ENCODE results near the gene ASTL.
"Not testable (repeated sequence)": the region's sequence is repeated elsewhere in the genome, so short reads cannot be mapped to it uniquely, and the experiment has no call there.

Gene ASTL

GRCh38 chr2:96146153-96146880, 8.0 kb upstream of the ASTL start:
- peak; percentile 66 to 80 for DNase-seq (ENCODE audit: low read depth in 2 of 2)

- DNase-seq (ENCODE audit: low read depth in 2 of 2): peak in 1 of 2 donors; percentile 29
These were observed 7.5 kb upstream of the ASTL start for GRCh38 chr2:96145848-96146152.

GRCh38 chr2:96145036-96145847, 6.9 kb upstream of the ASTL start, which contains the start of gene DUSP2:
DUSP2 (minus strand) TSS chr2:96145440; CDS start chr2:96145354, 86 bp downstream.
- DNase-seq (ENCODE audit: low read depth in 2 of 2): peak; percentile 87

DNA sequence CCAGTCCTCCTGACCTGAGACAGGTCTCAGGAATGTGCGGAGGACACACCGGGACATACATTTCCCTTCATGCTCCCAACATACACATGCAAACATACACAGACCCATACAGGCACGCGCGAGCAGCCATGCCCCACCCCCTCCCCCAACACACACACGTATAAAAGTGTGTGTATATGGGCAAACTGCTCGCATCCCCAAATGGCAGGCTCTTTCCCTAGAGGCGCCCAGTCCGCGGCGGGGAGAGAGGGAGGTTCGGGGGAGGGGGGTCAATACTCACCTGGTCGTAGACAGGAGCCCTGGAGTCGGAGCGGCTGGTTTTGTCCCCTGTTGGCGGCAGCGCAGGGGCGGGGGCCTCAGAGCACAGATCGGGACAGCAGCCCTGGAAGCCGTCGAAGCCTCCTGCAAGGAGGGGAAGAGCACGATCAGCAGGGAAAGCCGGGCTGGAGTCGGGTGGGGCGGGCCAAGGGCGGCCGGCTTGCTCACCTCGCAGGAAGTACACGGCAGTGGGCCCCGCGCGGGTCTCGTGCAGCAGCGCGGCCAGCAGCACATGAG, 6.3 kb upstream of the ASTL start:
- peak in 1 of 2 donors; percentile 30 for DNase-seq (ENCODE audit: low read depth in 2 of 2)

- no peak for DNase-seq (ENCODE audit: low read depth in 2 of 2)
These were observed 5.7 kb upstream of the ASTL start for GRCh38 chr2:96143848-96144480.

DNA sequence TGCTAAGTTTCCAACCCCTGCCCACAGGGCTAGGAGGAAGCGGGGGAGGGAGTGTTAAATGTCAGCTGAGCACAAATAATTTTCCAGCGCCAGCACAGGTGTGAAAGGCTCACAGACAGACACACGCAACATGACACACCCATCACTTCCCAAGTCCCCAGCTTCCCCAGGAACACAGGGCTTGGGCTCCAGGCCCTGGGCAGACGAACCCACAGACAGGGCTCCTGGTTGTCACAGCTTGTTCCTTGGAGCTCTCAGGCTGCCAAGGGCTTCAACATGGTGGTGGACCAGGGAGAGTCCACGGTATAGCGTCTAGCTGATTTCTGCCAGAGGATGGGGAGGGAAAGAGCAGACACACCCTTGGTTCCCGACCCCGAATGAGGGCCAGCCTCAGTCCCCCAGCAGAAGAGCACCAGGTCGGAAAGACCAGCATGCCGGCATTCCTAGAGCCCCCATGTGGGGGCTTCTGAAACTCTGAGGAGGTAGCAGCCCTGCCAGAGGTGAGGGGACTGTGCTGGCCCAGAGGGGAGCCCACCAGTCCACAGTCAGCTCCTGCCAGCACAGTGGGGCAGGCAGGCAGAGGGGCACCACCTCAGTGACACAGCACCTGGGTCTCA, 5.0 kb upstream of the ASTL start:
- no peak for DNase-seq (ENCODE audit: low read depth in 2 of 2)

- peak; percentile 64 to 68 for DNase-seq (ENCODE audit: low read depth in 2 of 2)
These were observed 4.2 kb upstream of the ASTL start for GRCh38 chr2:96142217-96143113.

DNA sequence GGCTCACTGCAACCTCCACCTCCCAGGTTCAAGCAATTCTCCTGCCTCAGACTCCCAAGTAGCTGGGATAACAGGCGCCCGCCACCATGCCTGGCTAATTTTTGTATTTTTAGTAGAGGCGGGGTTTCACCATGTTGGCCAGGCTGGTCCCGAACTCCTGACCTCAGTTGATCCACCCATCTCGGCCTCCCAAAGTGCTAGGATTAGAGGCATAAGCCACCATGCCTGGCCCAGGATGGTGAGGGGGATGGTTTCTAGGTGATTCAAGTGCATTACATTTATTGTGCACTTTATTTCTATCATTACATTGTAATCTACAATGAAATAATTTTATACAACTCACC, 3.3 kb upstream of the ASTL start:
- not testable (repeated sequence) for DNase-seq (ENCODE audit: low read depth in 2 of 2)

DNA sequence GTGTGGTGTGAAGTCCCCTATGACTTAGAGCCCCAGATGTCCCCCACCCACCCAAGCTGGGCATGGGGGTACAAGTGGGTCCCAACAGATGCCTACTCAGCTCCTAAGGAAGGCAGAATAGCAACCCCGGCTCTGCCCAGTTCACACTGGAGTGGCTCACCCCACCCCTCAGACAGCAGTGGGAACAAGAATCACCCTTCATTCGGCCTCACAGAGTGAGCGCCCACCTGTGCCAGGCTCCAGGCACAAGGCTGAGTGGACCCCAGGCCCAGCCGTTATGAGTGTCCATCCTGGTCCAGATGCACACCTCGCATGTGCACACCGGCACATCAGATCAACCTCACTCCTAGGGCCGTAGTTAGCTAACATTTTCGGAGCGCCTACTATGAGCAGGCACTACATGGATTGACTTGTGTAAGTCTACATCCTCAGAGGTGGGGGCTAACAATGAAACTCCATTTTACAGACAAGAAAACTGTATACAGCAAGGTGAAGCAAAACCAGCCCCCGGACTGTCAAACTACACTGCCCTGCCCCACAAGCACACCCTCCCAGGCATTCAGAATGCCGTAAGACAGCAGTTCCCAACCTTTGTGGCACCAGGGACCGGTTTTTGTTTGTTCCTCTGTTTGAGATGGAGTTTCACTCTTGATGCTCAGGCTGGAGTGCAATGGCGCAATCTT, 2.8 kb upstream of the ASTL start:
- no peak for DNase-seq (ENCODE audit: low read depth in 2 of 2)

DNA sequence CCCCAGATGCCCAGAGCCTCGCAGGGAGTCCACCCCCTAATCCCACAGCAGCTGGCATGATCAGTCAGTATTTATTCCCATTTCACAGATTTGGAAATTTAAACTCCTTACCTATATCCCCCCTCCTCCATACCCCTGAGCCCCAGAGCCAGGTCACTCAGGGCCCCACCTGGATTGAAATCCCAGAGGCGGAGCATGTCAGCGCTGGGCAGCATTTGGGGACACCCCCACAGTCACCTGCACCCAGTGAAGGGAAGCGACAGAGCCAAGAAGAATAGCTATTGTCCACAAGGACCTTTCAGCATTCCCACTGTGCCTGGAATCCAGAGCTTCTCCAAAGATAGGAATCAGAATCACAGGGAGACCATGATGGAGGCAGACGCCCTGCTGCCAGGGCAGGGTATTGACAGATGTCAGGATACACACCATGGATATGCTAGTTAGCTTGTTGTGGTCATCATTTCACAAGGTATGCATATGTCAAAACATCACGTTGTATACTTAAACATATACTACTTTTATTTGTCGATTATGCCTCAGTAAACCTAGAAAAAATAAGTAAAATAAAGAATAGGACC, 968 bp upstream of the ASTL start:
- DNase-seq (ENCODE audit: low read depth in 2 of 2): no peak

- no peak for DNase-seq (ENCODE audit: low read depth in 2 of 2)
These were observed 752 bp downstream of the ASTL start for GRCh38 chr2:96137321-96138178.

- DNase-seq (ENCODE audit: low read depth in 2 of 2): no peak
These were observed 2.1 kb downstream of the ASTL start for GRCh38 chr2:96136129-96136720.

DNA sequence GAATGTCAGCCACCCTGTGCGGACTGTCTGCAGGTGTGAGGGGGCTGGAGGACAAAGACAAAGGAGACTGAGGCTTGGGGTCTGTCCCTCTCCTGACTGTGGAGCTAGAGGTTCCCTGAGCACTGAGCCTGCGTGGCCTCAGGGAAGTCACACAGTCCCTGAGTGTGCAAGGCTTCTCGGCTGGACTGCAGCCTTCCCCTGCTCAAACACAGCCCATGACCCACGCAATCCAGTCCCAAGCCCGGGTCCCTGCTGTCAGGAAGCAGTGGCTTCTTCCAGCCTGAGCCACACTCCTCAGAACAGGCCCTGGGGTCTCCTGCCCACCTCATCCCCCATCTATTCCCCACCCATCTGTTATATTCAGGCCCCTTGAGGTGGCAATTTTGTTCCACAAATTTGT, 2.7 kb downstream of the ASTL start:
- no peak for DNase-seq (ENCODE audit: low read depth in 2 of 2)

DNA sequence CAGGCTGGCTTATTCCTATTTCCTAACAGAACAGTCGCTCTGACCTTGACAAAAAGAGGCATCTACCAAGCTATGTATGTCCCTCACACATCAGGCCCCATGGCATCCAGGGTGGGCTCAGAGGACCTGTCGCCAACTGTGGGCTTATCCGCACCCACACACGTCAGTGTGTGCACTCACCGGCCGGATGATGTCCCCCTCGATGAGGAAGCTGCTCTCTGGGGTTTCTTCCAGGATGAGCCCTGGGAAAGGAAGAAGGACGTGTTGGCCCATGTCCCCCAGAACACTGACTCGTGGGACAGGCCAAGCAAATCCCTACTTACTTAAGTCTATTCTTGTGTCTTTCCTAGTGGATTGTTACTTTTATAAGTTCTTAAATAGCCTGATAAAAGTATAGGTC, 3.1 kb downstream of the ASTL start:
- DNase-seq (ENCODE audit: low read depth in 2 of 2): no peak

- DNase-seq (ENCODE audit: low read depth in 2 of 2): no peak
These were observed 3.9 kb downstream of the ASTL start for GRCh38 chr2:96134421-96134820.

DNA sequence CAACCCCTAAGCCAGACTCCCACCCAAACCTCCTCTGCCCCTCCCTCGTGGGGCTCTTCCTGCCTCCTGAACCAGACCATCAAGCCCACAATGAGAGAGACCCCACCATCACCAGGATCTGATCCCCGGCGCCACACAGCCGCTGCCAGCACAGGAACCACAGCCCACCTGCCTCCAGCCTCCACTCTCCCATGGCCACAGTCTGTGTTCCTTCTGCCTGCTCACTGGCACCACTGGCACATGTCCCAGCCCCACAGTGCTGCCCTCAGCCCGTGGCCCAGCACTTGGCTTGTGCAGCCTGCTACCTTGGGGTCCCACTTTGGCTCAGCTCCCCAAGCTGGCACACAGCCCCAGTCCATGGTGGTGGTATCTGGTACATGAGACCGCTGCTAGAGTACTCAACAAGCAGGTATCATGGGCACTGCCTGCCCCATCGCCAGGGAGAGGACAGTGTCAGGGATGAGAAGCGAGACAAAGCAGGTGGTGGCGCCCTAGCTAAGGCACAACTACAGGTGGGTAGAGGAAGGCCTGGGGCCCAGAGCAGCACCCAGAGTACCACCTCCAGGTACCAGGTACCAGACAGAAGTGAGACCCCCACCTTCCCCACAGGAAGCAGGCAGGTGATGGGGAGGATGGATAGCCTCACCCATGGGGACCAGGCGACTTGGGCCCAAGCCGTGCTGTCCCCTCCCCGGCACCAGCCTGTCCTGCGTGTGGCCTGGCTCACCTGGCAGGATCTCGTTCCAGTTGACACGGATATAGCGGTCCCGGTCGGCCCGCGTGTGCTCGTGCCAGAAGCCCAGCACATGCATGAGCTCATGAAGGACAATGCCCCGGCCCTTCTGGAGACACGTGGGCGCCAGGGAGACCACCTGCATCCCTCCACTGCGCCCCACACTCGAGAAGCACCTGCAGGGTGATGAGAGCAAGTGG, 6.2 kb downstream of the ASTL start:
- DNase-seq (ENCODE audit: low read depth in 2 of 2): no peak

DNA sequence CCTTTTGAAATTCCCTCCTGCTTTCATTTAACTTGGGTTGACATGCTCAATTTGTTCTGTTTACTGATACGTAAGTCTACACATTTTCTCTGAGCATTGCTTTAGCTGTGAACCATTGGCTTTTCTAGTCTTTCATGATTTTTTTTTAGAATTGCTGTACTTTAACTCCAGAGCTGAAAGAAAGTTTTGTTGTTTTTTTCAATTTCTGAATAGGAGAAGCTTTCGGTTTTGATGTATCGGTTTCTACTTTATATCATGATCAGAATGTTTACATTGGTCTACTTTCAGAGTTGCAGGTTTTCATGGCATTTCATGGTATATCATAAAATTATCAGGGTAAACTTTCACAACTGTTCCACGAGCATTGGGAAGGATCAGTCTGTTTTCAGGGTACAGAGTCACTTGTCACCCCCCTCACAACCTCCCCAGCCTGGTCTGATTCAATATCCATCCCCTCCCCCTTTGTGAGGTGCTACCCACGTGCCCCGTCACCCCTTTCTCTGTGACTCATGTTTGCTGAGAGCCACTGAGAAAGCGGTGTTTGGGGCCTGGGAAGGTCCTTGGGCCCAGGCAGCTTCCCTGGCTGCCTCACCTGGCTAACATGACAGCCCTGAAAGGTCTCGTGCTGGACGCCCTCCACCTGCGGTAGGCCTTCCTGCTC, 7.0 kb downstream of the ASTL start:
- DNase-seq (ENCODE audit: low read depth in 2 of 2): no peak

Measured in stimulated activated CD4-positive, alpha-beta T cell treated with anti-CD3 and anti-CD28 coated beads, Interleukin-1b, Interleukin-23, amount 100 ng/mL, for 1 hour (primary cell).